GM21423 (cell line): ENCODE data around the gene TMX2.
"Not testable (repeated sequence)": the region's sequence is repeated elsewhere in the genome, so short reads cannot be mapped to it uniquely, and the experiment has no call there.

Experiments used
- ATAC-seq: cut with Tn5 transposase; IDR thresholded peaks from one replicate; pipeline ENCODE4 v1.9.1; 2021; ENCODE audit warnings: mild to moderate bottlenecking, moderate library complexity; ENCODE audit not compliant: unreplicated experiment

The TMX2 gene, protein sequence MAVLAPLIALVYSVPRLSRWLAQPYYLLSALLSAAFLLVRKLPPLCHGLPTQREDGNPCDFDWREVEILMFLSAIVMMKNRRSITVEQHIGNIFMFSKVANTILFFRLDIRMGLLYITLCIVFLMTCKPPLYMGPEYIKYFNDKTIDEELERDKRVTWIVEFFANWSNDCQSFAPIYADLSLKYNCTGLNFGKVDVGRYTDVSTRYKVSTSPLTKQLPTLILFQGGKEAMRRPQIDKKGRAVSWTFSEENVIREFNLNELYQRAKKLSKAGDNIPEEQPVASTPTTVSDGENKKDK

DNA sequence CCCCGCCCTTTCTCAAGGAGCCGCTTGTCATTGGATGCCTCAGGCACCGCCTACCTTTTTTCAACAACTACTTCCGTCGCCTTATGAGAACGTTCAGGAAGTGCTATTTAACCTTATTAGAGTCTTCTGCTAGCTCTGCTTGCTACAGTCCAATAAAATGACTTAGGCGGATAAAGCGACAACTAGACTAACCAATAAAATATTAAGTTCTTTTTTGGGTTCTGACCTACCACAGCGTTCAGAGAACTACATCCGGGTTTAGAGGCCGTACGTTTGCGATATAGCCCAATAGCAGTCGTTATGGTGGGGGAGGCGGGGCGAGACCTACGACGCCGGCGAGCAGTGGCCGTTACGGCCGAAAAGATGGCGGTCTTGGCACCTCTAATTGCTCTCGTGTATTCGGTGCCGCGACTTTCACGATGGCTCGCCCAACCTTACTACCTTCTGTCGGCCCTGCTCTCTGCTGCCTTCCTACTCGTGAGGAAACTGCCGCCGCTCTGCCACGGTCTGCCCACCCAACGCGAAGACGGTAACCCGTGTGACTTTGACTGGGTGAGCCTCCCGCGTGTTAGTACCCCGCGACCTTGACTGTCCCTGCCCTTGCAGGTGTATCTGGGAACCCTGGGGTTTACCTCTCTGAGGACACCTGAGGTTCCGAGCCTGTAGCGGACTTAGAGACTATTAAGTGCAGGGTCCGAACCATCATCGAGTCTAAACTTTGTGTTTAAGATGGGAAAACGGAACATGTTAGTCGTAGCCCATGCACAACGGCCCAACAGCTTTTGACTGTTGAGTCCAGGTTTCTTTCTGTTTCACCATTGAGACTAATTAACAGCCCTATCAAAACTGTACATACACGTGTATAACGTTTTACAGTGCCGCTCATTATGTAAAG, at the start of gene TMX2:
TMX2 (plus strand) TSS at position 338 of the 895 bp plus-strand sequence; CDS start at position 364, 26 bp downstream.
- ATAC-seq, result peak; percentile 95

GRCh38 chr11:57662893-57663292, 49.5 kb upstream of the TMX2 start:
- ATAC-seq, result no peak

DNA sequence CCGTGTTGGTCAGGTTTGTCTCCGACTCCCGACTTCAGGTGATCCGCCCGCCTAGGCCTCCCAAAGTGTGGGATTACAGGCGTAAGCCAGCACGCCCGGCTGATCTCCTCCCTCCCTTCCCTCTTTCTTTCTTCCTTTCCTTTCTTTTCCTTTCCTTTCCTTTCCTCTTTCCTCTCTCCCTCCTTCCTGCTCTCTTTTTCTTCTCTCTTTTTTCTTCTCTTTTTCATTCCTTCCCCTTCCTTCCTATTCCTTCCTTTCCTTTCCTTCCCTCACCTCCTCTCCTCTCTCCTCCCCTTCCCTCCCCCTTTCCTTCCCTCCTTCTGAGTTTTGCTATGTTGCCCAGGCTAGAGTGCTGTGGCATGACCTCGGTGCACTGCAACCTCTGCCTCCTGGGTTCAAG, 48.4 kb upstream of the TMX2 start:
- no peak for ATAC-seq

- ATAC-seq, result peak; percentile 63
Observed at GRCh38 chr11:57667117-57667735, 45.2 kb upstream of the TMX2 start.

GRCh38 chr11:57667736-57668433, 44.5 kb upstream of the TMX2 start, which contains the start of gene ZDHHC5:
ZDHHC5 (plus strand) TSS chr11:57668114; CDS start chr11:57673091, 4,977 bp downstream.
- ATAC-seq, result peak; percentile 83

GRCh38 chr11:57668434-57668782, 44.0 kb upstream of the TMX2 start:
- peak; percentile 8 for ATAC-seq

DNA sequence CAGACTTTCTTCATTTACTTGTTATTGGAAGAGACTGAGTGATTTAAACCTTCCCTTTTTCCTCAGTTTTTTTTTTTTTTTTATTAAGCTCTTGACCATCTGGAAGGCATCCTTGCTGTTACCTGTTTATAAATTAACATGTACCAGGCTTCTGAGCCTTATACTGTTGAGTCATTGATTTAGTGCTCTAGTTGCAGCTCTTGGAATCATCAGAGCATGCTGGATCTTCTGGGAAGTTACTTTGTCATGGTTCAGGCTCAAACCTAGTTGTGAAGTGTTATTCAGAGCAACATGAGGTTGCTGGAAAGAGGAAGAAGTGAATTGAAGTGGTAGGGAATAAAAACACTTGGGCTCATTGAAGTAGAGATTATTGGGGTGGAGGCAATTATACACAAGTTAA, 38.1 kb upstream of the TMX2 start:
- no peak for ATAC-seq

GRCh38 chr11:57675176-57675941, 37.0 kb upstream of the TMX2 start:
- no peak for ATAC-seq

DNA sequence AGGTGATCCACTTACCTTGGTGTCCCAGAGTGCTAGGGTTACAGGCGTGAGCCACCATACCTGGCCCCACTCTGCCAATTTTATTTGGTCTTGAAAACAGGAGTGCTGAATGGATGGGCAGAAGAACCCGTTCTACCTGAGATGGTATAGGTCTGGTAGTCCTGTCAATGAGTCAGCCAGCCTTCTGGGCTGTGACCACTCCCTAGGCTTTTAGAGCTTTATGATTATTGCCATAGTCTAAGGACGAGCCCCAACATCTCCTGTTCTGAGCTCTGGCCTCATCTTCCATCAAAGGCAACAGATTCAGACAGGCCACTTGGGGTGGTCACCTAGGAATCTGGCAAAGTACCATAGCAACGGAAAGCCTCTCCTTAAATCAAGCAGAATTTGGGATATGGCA, 33.0 kb upstream of the TMX2 start:
- ATAC-seq, result no peak

GRCh38 chr11:57680552-57680874, 31.9 kb upstream of the TMX2 start:
- no peak for ATAC-seq

DNA sequence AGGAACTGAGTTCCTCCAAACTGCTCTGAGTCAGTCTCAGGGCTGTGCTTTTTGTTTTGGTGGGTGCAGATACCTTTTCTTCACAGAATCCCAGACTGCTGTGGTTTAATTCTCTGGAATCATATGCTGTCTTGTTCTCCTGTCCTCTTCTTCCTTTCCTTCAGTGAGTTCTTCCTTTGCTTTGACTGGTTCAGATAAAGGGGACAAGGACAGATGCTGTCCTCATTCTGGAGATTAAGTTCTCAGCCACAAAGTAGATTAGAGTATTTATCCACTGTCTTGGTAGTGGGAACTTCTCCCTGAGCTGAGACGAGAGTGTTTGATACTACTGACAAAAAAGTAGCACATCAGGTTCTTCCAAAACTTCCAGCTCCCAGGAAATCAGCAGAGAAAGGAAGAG, 31.2 kb upstream of the TMX2 start:
- no peak for ATAC-seq

DNA sequence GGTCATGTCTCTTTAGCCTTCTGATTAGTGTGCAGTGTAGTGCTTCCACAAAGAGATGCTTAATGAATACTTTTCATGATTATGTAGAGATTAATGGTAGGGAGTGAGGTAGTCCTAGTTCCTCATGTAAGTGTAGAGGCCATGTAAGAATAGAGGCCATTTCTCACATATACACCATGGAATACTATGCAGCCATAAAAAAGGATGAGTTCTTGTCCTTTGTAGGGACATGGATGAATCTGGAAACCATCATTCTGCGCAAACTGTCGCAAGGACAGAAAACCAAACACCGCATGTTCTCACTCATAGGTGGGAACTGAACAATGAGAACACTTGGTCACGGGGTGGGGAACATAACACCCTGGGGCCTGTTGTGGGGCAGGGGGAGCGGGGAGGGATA, 21.9 kb upstream of the TMX2 start:
- not testable (repeated sequence) for ATAC-seq

DNA sequence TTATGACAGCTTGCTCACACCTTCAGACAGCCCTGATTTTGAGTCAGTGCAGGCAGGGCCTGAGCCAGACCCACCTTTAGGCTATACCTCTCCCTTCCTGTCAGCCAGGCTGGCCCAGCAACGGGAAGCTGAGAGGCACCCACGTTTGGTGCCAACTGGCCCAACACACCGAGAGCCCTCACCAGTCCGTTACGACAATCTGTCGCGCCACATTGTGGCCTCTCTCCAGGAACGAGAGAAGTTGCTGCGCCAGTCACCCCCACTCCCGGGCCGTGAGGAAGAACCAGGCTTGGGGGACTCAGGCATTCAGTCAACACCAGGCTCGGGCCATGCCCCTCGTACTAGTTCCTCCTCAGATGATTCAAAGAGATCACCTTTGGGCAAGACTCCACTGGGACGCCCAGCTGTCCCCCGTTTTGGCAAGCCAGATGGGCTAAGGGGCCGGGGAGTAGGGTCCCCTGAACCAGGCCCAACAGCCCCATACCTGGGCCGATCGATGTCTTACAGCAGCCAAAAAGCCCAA, 13.5 kb upstream of the TMX2 start:
- ATAC-seq, result no peak

GRCh38 chr11:57699813-57700212, 12.6 kb upstream of the TMX2 start:
- ATAC-seq, result no peak

- no peak for ATAC-seq
Observed at GRCh38 chr11:57700425-57700824, 12.0 kb upstream of the TMX2 start.

DNA sequence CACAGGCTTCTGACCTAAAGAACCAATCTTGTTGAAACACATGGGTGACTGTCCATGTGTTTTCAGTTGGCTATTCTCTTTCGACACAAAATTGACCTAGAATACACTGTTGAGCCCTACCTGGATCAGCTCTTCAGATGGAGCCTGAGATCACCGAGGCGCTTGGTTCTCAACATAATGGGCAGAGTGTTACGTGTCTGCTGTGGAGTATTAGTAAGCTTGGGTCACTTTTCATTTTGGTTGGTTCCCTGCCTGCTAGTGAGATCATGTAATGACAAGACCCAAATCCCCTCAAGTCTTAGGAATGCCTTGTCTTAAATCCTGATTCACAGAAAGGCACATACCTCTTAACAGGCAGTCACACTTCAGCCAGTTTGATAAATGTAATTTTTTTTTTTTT, 9.1 kb upstream of the TMX2 start:
- no peak for ATAC-seq

DNA sequence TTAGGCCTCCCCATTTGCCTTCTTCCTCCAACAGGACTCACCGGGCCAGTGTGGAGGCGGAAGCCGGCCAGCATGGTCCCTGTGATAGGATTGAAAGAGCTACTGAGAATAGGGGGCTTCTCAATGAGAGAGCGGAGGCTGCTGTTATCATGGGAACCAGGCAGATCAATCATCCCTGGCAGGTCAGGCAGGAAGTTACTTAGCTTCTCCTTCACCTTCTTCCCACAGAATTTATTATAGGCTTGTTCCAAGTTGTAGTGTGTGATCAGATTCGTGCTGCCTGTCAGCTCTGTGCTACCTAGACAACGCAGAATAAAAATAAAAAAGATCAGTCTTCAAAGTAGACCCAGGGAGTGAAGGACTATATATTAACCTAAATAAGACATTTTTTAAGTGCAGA, 7.5 kb upstream of the TMX2 start:
- ATAC-seq, result no peak

DNA sequence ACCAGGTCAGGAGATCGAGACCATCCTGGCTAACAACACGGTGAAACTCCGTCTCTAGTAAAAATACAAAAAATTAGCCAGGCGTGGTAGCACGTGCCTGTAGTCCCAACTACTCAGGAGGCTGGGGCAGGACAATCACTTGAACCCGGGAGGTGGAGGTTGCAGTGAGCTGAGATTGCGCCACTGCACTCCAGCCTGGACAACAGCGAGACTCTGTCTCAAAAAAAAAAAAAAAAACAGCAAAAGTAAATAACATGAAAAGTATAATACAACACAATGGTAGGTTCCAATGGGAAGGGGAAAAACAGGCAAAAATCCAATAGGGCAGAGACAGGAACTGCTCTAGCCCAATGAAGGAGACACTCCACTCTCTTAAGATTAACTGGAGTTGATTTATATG, 7.0 kb upstream of the TMX2 start:
- ATAC-seq, result not testable (repeated sequence)

- no peak for ATAC-seq
Observed at GRCh38 chr11:57709802-57710367, 2.5 kb upstream of the TMX2 start.
